Epidermal melanocyte (primary cell): ENCODE results near the gene VPS41.

ENCODE experiments used
- DNase-seq: peaks from one replicate; pipeline ENCODE4 v3.0.0; 2011; ENCODE audit warnings: low spot score; ENCODE audit not compliant: insufficient read length

Gene VPS41

GRCh38 chr7:38674513-38674912 is 234.5 kb downstream of the VPS41 start:
- no peak for DNase-seq

DNA sequence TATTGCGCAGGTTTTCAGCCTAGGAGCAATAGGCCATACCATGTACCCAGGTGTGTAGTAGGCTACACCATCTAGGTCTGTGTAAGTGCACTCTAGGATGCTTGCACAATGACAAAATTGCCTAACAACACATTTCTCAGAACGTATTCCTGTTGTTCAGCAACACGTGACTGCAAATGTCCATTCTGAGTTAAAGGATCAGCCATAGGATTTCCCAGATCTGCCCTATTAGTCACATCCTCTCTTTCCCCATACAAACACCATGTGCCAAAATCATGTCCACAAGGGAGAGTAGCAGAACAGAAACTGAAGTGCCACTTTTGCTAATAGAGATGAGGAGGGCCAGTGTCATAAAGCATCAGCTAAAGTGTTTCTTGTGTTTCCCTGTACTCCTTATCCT is 235.2 kb downstream of the VPS41 start:
- DNase-seq: no peak
